Caki2 (cell line): ENCODE measurements around the gene TRMT61A. TPM values are rescaled to one million over a fixed set of nuclear protein-coding genes. Genes with fewer than 3 reads are reported as not detected.
"Not testable (repeated sequence)": the region's sequence is repeated elsewhere in the genome, so short reads cannot be mapped to it uniquely, and the experiment has no call there.

Experiments used
- DNase-seq: peaks from one replicate; pipeline ENCODE4 v3.0.0-alpha.2; 2015; ENCODE audit warnings: low read depth
- in situ Hi-C: cut with HindIII; loops from 2 replicates; pipeline ENCODE4 v1.10.0; 2016; ENCODE audit warnings: low sequenced_read_pairs, low pct_unique_long_range_greater_than_20kb, mixed read lengths
- total RNA-seq: library from RNA; depleted of rRNA; stranded (reverse); fragments of >200 nt; shearing (Covaris generic); gene quantifications from 2 replicates; pipeline ENCODE4 v1.2.3, GENCODE V29; 2014; ENCODE audit warnings: low replicate concordance

The TRMT61A gene
- total RNA-seq, 1 experiment from 2014 or later = 14.4 TPM

- no peak for DNase-seq
- in situ Hi-C loops = no loop called here
Observed at GRCh38 chr14:103520269-103520656, 8.7 kb upstream of the TRMT61A start.

GRCh38 chr14:103520657-103521437 is 8.1 kb upstream of the TRMT61A start:
- peak; percentile 77 for DNase-seq

GRCh38 chr14:103521438-103521950 is 7.5 kb upstream of the TRMT61A start:
- in situ Hi-C loops = no loop called here
- DNase-seq = no peak

More at GRCh38 chr14:103520657-103521437, 8.1 kb upstream of the TRMT61A start:
- in situ Hi-C loops = no loop called here

- in situ Hi-C loops = no loop called here
- no peak for DNase-seq
Observed at GRCh38 chr14:103521951-103522563, 6.9 kb upstream of the TRMT61A start.

GRCh38 chr14:103522649-103523574 is 6.1 kb upstream of the TRMT61A start, which contains the start of gene CKB:
CKB (minus strand) TSS chr14:103522830; CDS start chr14:103522493, 337 bp downstream.
- in situ Hi-C loops = no loop called here
- no peak for DNase-seq

- in situ Hi-C loops = no loop called here
- DNase-seq = no peak
Observed at GRCh38 chr14:103523575-103523954, 5.4 kb upstream of the TRMT61A start.

- no peak for DNase-seq
- in situ Hi-C loops = no loop called here
Observed at GRCh38 chr14:103524002-103524935, 4.7 kb upstream of the TRMT61A start.

- in situ Hi-C loops, DNase-seq: not testable (repeated sequence)
Observed at GRCh38 chr14:103525430-103526246, 3.4 kb upstream of the TRMT61A start.

GRCh38 chr14:103526247-103526913 is 2.6 kb upstream of the TRMT61A start:
- in situ Hi-C loops = no loop called here
- no peak for DNase-seq

GRCh38 chr14:103526914-103527248 is 2.1 kb upstream of the TRMT61A start:
- DNase-seq = no peak
- in situ Hi-C loops = no loop called here

- DNase-seq = no peak
- in situ Hi-C loops = no loop called here
Observed at GRCh38 chr14:103527408-103528145, 1.4 kb upstream of the TRMT61A start.

GRCh38 chr14:103528146-103528586 is 830 bp upstream of the TRMT61A start:
- DNase-seq = no peak

GRCh38 chr14:103529383-103530365 is 678 bp downstream of the TRMT61A start:
- in situ Hi-C loops = no loop called here
- DNase-seq = no peak

More at GRCh38 chr14:103528146-103528586, 830 bp upstream of the TRMT61A start:
- in situ Hi-C loops = no loop called here

- no peak for DNase-seq
- in situ Hi-C loops = no loop called here
Observed at GRCh38 chr14:103530390-103530789, 1.4 kb downstream of the TRMT61A start.

GRCh38 chr14:103530831-103531230 is 1.8 kb downstream of the TRMT61A start:
- DNase-seq = no peak
- in situ Hi-C loops = no loop called here
